GM10847 (cell line): Measurements from ENCODE around the gene PRKAR1A.

Experiments
- POLR2A ChIP-seq: IDR thresholded peaks from 2 replicates; pipeline ENCODE4 v1.6.1; 2011; ENCODE audit not compliant: insufficient read length; ENCODE audit errors: extremely low read depth

The PRKAR1A gene

GRCh38 chr17:68501074-68501473 is 11.2 kb upstream of the PRKAR1A start:
- no peak for TF ChIP-seq POLR2A

- no peak for TF ChIP-seq POLR2A
Measured at GRCh38 chr17:68505951-68506350, 6.3 kb upstream of the PRKAR1A start.

DNA sequence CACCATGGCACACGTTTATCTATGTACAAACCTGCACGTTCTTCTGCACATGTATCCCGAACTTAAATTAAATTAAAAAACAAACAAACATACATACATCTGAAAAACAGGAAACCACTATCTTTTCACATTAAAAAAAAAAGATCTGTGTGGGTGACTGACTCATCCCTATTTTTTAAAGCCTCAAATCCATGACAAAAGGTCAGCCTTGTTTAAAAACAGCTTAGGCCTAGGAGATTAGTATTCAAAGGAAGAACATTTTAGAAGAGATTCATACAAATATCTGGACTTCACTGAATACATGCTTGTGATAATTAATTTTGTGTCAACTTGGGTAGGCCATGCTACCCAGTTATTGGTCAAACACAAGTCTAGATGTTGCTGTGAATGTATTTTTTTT is 4.7 kb upstream of the PRKAR1A start:
- no peak for TF ChIP-seq POLR2A

GRCh38 chr17:68509141-68510057 is 2.8 kb upstream of the PRKAR1A start:
- no peak for TF ChIP-seq POLR2A

- no peak for TF ChIP-seq POLR2A
Measured at GRCh38 chr17:68511254-68511670, 968 bp upstream of the PRKAR1A start.

- TF ChIP-seq POLR2A: peak; percentile 38
Measured at GRCh38 chr17:68511671-68512246, 471 bp upstream of the PRKAR1A start.

- TF ChIP-seq POLR2A: no peak
Measured at GRCh38 chr17:68512960-68513474, 787 bp downstream of the PRKAR1A start.

GRCh38 chr17:68513932-68514331 is 1.7 kb downstream of the PRKAR1A start:
- TF ChIP-seq POLR2A: no peak

GRCh38 chr17:68514831-68515635 is 2.8 kb downstream of the PRKAR1A start:
- no peak for TF ChIP-seq POLR2A

- no peak for TF ChIP-seq POLR2A
Measured at GRCh38 chr17:68516732-68517131, 4.5 kb downstream of the PRKAR1A start.

DNA sequence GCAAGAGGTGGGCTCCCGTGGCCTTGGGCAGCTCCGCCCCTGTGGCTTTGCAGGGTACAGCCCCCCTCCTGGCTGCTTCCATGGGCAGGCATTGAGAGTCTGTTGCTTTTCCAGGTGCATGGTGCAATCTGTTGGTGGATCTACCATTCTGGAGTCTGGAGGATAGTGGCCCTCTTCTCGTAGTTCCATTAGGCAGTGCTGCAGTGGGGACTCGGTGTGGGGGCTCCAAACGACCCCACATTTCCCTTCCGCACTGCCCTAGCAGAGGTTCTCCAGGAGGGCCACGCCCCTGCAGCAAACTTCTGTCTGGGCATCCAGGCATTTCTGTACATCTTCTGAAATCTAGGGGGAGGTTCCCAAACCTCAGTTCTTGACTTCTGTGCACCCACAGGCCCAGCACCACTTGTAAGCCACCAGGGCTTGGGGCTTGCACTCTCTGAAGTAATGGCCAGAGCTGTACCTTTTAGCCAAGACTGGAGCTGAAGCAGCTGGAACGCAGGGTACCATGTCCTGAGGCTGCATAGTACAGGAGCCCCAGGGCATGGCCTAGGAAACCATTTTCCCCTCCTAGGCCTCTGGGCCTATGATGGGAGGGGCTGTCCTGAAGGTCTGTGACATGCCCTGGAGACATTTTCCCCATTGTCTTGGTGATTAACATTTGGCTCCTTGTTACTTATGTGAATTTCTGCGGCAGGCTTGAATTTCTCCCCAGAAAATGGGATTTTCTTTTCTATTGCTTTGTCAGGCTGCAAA is 6.0 kb downstream of the PRKAR1A start:
- no peak for TF ChIP-seq POLR2A

GRCh38 chr17:68519911-68520310 is 7.7 kb downstream of the PRKAR1A start:
- no peak for TF ChIP-seq POLR2A

DNA sequence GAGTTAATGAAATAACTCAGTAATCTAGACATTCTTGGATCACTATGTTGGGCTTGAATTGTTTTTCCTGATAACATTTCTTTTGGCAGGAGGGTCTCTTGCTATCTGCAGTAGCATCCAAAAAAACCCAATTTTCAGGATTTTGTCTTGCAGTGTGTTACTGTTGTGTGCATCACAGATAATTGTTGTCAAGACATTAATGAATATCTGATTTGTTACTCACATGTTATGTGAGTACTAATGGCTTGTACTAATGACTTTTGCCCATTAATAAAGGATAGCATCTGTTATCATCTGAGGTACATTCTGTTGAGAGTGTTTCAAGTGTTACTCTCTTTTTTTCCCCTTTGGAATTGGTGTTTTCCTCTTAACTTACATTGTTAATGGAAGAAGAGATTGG is 10.0 kb downstream of the PRKAR1A start:
- no peak for TF ChIP-seq POLR2A

GRCh38 chr17:68526548-68526947 is 14.3 kb downstream of the PRKAR1A start:
- no peak for TF ChIP-seq POLR2A

- TF ChIP-seq POLR2A: no peak
Measured at GRCh38 chr17:68527314-68527713, 15.1 kb downstream of the PRKAR1A start.
